GM12872 (cell line): ENCODE results near the gene RNF26.

Experiments
- TF ChIP-seq, protein P1 (sequence below): IDR thresholded peaks from 3 replicates; pipeline ENCODE4 v1.5.1; 2011; ENCODE audit warnings: low read depth, mild to moderate bottlenecking, low read length, moderate library complexity; ENCODE audit not compliant: insufficient read depth

The RNF26 gene

DNA sequence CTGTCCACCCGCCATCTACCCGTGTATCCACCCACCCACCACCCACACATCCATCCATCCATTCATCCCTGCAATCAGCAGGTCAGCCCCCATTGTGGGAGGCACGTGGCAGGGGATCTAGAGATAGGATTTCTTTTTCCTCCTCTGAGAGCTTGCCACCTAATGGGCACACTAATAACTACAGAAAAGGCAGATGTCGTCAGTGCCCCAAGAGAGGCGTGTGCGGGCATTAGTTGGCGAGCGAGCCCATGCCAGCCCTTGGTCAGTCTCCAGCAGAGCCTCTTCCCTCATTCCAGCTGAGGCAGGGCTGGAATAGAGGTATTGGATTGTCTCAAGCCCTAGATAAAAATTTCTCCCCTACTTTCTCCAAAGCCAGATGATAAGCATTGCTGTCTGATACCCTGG is 37.5 kb downstream of the RNF26 start:
- TF ChIP-seq, protein P1, sequence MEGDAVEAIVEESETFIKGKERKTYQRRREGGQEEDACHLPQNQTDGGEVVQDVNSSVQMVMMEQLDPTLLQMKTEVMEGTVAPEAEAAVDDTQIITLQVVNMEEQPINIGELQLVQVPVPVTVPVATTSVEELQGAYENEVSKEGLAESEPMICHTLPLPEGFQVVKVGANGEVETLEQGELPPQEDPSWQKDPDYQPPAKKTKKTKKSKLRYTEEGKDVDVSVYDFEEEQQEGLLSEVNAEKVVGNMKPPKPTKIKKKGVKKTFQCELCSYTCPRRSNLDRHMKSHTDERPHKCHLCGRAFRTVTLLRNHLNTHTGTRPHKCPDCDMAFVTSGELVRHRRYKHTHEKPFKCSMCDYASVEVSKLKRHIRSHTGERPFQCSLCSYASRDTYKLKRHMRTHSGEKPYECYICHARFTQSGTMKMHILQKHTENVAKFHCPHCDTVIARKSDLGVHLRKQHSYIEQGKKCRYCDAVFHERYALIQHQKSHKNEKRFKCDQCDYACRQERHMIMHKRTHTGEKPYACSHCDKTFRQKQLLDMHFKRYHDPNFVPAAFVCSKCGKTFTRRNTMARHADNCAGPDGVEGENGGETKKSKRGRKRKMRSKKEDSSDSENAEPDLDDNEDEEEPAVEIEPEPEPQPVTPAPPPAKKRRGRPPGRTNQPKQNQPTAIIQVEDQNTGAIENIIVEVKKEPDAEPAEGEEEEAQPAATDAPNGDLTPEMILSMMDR = peak; percentile 43; the same call in 2 of the 3 replicates

DNA sequence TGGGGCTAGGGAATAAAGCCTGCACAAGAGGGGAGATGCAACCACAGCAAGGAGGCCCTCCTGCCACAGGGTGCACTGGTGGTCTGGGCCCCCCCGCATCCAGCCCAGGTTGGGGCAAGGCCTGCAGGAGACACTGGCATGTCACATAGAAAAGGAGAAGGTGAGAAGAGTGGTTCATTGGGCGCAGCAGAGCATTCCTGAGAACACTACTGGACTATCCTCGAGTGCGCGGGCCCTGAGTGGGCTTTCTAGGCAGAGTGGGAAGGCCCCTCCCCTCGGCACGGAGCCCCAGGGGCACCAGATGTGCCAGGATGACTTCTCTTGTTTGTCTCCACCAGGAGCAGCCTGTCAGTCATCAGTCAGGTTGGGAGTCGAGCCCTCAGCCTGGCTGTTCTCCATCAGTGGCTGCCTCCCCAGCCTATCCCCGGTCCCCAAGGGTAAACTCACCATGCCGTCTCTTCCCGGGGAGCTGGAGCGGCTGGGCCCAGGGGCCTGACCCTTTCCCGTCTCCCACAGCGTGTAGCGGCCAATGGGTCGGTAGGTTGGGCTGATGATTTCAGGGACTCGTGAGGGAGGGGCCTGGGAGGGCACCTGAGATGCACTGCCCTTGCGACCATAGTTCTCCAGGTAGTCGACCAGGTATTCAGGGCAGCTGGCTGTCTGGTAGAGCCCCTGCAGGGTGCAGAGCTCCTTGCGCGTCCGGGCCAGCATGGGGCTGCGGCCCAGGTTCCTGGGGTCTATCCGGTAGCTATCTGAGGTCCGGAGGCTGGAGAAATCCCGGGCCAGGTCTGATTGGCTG is 38.1 kb downstream of the RNF26 start:
- TF ChIP-seq, protein P1 = no peak

DNA sequence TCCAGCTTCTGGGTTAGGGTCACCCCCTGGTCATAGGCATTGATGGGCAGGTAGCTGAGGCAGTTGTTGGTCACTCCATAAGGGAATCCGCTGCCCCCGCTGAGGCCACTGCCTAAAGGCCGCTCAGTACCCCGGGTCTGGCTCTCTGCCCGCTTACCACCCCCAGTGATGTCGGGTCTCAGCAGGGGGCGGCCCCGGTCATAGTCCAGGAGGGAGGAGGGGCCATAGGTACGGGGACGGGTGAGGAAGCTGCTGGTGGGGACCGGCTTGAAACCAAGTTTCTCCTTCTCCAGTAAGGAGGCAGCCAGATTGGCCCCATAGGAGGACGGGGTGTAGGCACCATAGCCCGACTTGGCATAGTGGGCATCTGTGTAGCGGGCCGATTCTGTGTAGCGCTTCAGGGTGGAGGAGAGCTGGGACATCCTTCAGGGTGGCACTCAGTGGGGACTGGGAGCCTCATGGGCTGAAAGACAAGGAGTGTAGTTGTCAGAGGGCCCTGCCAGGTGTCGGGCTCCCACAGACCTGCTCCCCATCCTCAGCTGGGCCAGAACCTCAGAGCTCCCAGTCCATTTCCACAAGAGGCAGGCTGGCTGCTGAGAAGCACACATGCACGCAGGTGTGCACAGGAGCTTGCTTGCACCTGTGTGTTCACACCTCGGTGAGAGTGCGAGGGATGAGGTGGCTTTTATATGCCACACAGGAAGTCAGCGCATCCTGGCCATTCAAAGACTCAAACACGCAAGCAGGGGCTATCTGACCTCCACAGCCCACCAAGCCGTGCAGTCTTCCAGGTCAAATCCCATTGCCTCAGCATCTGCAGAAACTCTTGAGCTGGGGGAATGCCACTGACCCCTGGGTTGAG is 39.0 kb downstream of the RNF26 start:
- TF ChIP-seq, protein P1 = no peak

DNA sequence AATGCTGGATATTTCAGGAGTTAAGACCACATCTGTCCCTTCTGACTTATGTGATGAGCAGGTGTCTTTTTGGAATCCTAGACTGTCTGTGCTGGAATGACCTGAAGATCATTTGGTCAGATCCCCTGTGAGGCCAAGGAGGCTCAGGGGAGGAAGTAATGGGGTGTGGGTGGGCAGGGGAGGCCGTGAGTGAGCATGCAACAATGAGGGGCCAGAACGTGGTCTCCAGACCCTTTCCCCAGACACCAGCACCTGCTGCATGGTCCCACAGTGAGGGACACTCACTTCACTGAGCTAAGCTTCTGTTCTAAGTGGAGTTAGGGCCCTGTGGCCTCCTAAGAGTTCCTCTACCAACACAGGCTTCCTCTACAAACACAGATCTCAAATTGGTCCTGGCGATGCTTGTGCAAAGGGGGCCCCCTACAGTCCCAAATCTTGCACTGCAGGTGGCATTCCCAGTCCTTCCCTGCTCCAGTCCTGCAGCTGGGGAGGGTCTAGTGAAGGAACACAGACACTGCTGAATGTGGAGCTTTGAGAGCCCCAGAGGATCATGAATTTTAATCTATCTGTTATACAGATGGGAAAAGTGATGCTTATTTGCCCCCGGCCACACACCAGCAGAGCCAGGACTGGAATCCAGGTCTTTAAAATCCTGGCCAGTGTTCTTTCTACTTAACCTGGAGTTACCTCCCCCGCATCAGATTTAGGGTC is 39.7 kb downstream of the RNF26 start:
- TF ChIP-seq, protein P1 = peak; percentile 85

DNA sequence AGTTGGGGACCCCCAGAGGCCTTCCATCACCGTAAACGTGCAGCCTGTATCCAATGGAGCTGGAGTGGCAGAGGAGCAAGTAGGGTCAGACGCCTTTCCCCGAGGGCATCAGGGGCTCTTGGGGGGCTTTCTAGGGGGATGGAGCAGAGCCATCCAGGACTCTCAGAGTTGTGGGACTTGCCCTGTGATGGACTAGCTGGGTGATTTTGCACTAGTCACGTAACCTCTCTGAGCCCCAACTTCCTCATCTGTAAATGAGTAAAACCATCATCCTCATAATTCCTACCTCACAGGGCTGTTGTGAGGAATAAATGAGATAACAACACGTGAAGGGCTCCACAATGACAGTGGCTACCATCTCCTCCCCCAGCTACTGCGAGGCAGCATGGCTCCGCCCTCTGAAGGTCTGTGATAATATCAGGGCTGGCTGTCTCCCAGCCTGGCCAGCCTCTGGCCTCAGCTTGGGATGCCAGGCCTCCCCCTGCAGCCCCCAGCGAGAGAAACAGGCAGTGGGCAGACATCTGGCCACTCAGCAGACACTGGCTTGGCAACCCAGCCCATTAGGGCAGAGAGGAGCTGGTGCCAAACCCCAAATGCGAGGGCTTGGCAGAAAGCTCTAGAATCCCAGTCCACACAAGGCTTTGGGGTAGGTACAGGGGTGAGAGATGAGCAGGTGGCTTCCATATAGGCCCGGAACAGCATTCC is 40.5 kb downstream of the RNF26 start:
- TF ChIP-seq, protein P1 = no peak

DNA sequence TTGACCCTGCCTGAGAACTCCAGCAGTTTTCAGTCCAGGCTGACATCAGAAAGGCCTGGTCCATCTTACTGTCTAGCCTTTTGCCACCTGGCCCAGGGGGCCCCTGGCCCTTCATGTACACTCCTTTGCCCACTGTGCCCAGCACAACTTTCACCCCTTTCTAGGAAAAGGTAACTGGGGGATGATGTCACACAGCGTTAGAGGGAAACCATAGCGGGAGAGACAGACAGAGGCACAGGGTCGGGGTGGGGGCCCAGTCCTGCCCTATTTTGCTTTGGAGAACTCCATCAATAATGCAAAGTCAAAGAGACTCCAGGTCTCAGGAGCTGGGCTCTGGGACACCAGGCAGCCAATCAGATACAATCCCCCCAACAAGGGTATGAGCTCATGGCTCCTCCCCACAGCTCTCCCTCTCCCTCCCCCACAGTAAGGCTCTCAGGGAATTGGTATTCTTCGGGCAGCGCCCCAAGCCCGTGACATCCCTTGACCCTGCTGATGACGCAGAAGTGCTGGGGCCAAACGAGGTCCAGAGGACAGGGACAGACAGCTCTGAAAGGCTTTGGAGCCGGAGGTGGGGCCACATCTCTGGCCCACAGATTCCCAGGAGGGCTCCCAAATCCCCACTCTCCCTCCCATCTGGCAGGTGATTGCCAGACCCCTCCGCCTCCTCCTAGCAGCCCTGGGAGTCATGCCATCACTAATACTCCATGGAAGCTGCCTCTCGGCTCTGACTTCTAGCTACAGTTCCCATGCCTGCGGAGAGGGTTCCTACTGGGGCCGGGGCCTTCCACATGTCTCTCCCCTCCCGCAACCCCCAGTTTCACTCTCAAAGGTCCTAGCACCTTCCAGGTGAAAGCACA is 41.2 kb downstream of the RNF26 start:
- TF ChIP-seq, protein P1 = no peak
